Liver (tissue), 9 donors: ENCODE results near the gene IP6K2. TPM values are rescaled to one million over a fixed set of nuclear protein-coding genes. Genes with fewer than 3 reads are reported as not detected.
A peak's percentile ranks its signal among the peaks of the same experiment; 100 is the strongest.

ENCODE experiments used
- DNase-seq: peaks from one replicate; pipeline ENCODE4 v3.0.0-alpha.2; 2017; ENCODE audit warnings: low spot score
- H3K27ac ChIP-seq, 2 donors: one replicate each; pipeline ENCODE4 v1.7.0; 2013; ENCODE audit warnings: inconsistent platforms in 2 of 2, low read length in 2 of 2, control low read depth in 1 of 2, low read depth in 1 of 2, mild to moderate bottlenecking in 1 of 2
- H3K27me3 ChIP-seq, 4 donors: one replicate each; pipeline versions ENCODE4 v1.6.1 to v1.7.0; 2013; ENCODE audit warnings: low read length in 3 of 4, inconsistent platforms in 1 of 4, mild to moderate bottlenecking in 1 of 4, moderate library complexity in 1 of 4; ENCODE audit not compliant: control insufficient read depth in 4 of 4, insufficient read depth in 4 of 4
- H3K36me3 ChIP-seq, 4 donors: one replicate each; pipeline versions ENCODE4 v1.6.1 to v1.7.0; 2013; ENCODE audit warnings: low read length in 3 of 4, mild to moderate bottlenecking in 3 of 4, low read depth in 1 of 4, moderate library complexity in 1 of 4; ENCODE audit not compliant: control insufficient read depth in 4 of 4, insufficient read depth in 3 of 4
- H3K4me1 ChIP-seq, 4 donors: one replicate each; pipeline versions ENCODE4 v1.6.1 to v1.7.0; 2013; ENCODE audit warnings: low read length in 3 of 4, mild to moderate bottlenecking in 3 of 4, moderate library complexity in 1 of 4; ENCODE audit not compliant: control insufficient read depth in 4 of 4, insufficient read depth in 4 of 4
- H3K4me3 ChIP-seq, 3 donors: one replicate each; pipeline versions ENCODE4 v1.6.1 to v1.7.0; 2013; ENCODE audit warnings: low read length in 3 of 3, control low read depth in 1 of 3, low read depth in 1 of 3, mild to moderate bottlenecking in 1 of 3
- H3K9ac ChIP-seq, 2 donors: one replicate each; pipeline ENCODE4 v1.7.0; 2013; ENCODE audit warnings: low read length in 2 of 2, mild to moderate bottlenecking in 2 of 2, moderate library complexity in 2 of 2, control low read depth in 1 of 2, low read depth in 1 of 2
- H3K9me3 ChIP-seq, 4 donors: one replicate each; pipeline versions ENCODE4 v1.6.1 to v1.7.0; 2013; ENCODE audit warnings: low read length in 3 of 4; ENCODE audit not compliant: control insufficient read depth in 4 of 4
- ATF3 ChIP-seq: IDR thresholded peaks from 2 replicates; pipeline ENCODE4 v1.6.1; 2016; ENCODE audit warnings: antibody characterized with exemption
- EGR1 ChIP-seq, 2 donors: IDR thresholded peaks; 2 replicates each; pipeline ENCODE4 v1.6.1; 2016 to 2018; ENCODE audit warnings: antibody characterized with exemption in 2 of 2, low read depth in 2 of 2
- FOXA1 ChIP-seq: IDR thresholded peaks from 2 replicates; pipeline ENCODE4 v1.6.1; 2016; ENCODE audit warnings: antibody characterized with exemption
- FOXA2 ChIP-seq: IDR thresholded peaks from 2 replicates; pipeline ENCODE4 v1.6.1; 2016; ENCODE audit warnings: antibody characterized with exemption
- GABPA ChIP-seq, 2 donors: IDR thresholded peaks in 1 of 2; conservative IDR thresholded peaks in 1 of 2; 2 replicates each; pipeline ENCODE4 v1.6.1; 2016; ENCODE audit warnings: antibody characterized with exemption in 2 of 2, mild to moderate bottlenecking in 1 of 2, moderate library complexity in 1 of 2
- HNF4A ChIP-seq, 2 donors: conservative IDR thresholded peaks; 2 replicates each; pipeline ENCODE4 v1.6.1; 2016; ENCODE audit warnings: antibody characterized with exemption in 2 of 2, mild to moderate bottlenecking in 2 of 2
- JUND ChIP-seq, 2 donors: IDR thresholded peaks; 2 replicates each; pipeline ENCODE4 v1.6.1; 2016; ENCODE audit warnings: antibody characterized with exemption in 2 of 2
- NR2F2 ChIP-seq: IDR thresholded peaks from 2 replicates; pipeline ENCODE4 v1.6.1; 2016; ENCODE audit warnings: antibody characterized with exemption
- RAD21 ChIP-seq, 2 donors: IDR thresholded peaks; 2 replicates each; pipeline ENCODE4 v1.6.1; 2016; ENCODE audit warnings: antibody characterized with exemption in 2 of 2, mild to moderate bottlenecking in 2 of 2
- RXRA ChIP-seq, 2 donors: IDR thresholded peaks; 2 replicates each; pipeline ENCODE4 v1.6.1; 2017 to 2018; ENCODE audit warnings: antibody characterized with exemption in 2 of 2, mild to moderate bottlenecking in 1 of 2
- SP1 ChIP-seq: IDR thresholded peaks from 2 replicates; pipeline ENCODE4 v1.6.1; 2018; ENCODE audit warnings: antibody characterized with exemption, mild to moderate bottlenecking
- TAF1 ChIP-seq: conservative IDR thresholded peaks from 2 replicates; pipeline ENCODE4 v1.6.1; 2016; ENCODE audit warnings: antibody characterized with exemption, mild to moderate bottlenecking
- YY1 ChIP-seq: IDR thresholded peaks from 2 replicates; pipeline ENCODE4 v1.6.1; 2016; ENCODE audit warnings: antibody characterized with exemption, mild to moderate bottlenecking
- WGBS: extraction: QIAGEN DNeasy Blood & Tissue Kit; methylation state at CpG from one replicate; pipeline ENCODE4 v1.1.7; 2013; 5-methylcytosine and 5-hydroxymethylcytosine counted together
- polyA plus RNA-seq, 2 donors: library from polyadenylated mRNA; stranded (reverse) in 1 of 2; unstranded in 1 of 2; fragments of 200-250 nt in 1 of 2; fragments of >200 nt in 1 of 2; fragmentation: Nextera tagmentation in 1 of 2; extraction: Ambion mirVana in 1 of 2; gene quantifications; one replicate each; pipeline versions ENCODE4 v1.2.1 to v1.2.3, GENCODE V29; 2013 to 2015
- total RNA-seq, 2 donors: library from RNA; depleted of rRNA; stranded (reverse); fragments of >200 nt; gene quantifications; one replicate each; pipeline ENCODE4 v1.2.3, GENCODE V29; 2014
- donor health status: healthy.
- donor health status: healthy.
- donor health status: healthy.
- donor health status: healthy.
- donor health status: healthy.

IP6K2 gene
- total and polyA plus RNA-seq, 4 donors = 21.8 to 37.6 (median 24.3) TPM

GRCh38 chr3:48684480-48685143, 32.4 kb downstream of the IP6K2 start:
- 61% methylated on average over 7 of the region's 7 CpGs for WGBS
- H3K4me1 ChIP-seq = peaks cover 3 to 29% (median 24%) of the 10 kb centered on the region in 4 donors
- peak overlapping the region; percentile 26 to 37 for H3K27ac ChIP-seq
- no peak overlapping the region for H3K9ac ChIP-seq
- H3K27me3 ChIP-seq = no peaks in the 10 kb centered on the region
- H3K9me3 ChIP-seq = no peaks in the 10 kb centered on the region
- H3K4me3 ChIP-seq = peak overlapping the region; percentile 20 to 78 (median 31)
- TF ChIP-seq ATF3 = no peak
- TF ChIP-seq JUND (IDR thresholded peaks at IDR 0.05) = no peak
- peak; percentile 77 for TF ChIP-seq NR2F2
- DNase-seq = no peak
- H3K36me3 ChIP-seq = peaks cover 10 to 47% (median 19%) of the 10 kb centered on the region in 4 donors

- DNase-seq = no peak
Measured at GRCh38 chr3:48684054-48684349, 33.0 kb downstream of the IP6K2 start.

GRCh38 chr3:48682786-48683185, 34.2 kb downstream of the IP6K2 start:
- Histone ChIP-seq H3K27ac (no peak overlapping the region), H3K4me1 (peaks cover 3 to 29% (median 24%) of the 10 kb centered on the region in 4 donors), H3K9ac (no peak overlapping the region), H3K36me3 (peaks cover 12 to 46% (median 16%) of the 10 kb centered on the region in 4 donors), H3K4me3 (no peak overlapping the region), H3K27me3 (no peaks in the 10 kb centered on the region), H3K9me3 (no peaks in the 10 kb centered on the region)
- no peak for DNase-seq
- WGBS = 72% methylated on average over 9 of the region's 9 CpGs
- TF ChIP-seq YY1 (no peak), JUND (IDR thresholded peaks at IDR 0.05) (no peak), RXRA (IDR thresholded peaks at IDR 0.05) (peak in 1 of 2 donors; percentile 72), NR2F2 (no peak), GABPA (IDR thresholded peaks at IDR 0.05 in 1 of 2, conservative IDR thresholded peaks at IDR 0.05 in 1 of 2) (no peak), EGR1 (IDR thresholded peaks at IDR 0.05; ENCODE audit: low read depth in 2 of 2) (no peak)

More at GRCh38 chr3:48684054-48684349, 33.0 kb downstream of the IP6K2 start:
- peak overlapping the region in 1 of 3 donors; percentile 78 for H3K4me3 ChIP-seq
- no peak overlapping the region for H3K9ac ChIP-seq
- H3K27me3 ChIP-seq = no peaks in the 10 kb centered on the region
- TF ChIP-seq HNF4A (conservative IDR thresholded peaks at IDR 0.05) = no peak
- no peak for TF ChIP-seq FOXA2
- TF ChIP-seq RAD21 (IDR thresholded peaks at IDR 0.05) = no peak
- no peak for TF ChIP-seq TAF1
- peaks cover 11 to 47% (median 16%) of the 10 kb centered on the region in 4 donors for H3K36me3 ChIP-seq
- peak overlapping the region; percentile 17 to 26 for H3K27ac ChIP-seq
- WGBS = 71% methylated on average over 8 of the region's 8 CpGs
- H3K4me1 ChIP-seq = peaks cover 3 to 29% (median 24%) of the 10 kb centered on the region in 4 donors
- no peaks in the 10 kb centered on the region for H3K9me3 ChIP-seq

- H3K4me3 ChIP-seq = no peak overlapping the region
- peaks cover 3 to 29% (median 24%) of the 10 kb centered on the region in 4 donors for H3K4me1 ChIP-seq
- H3K27ac ChIP-seq = no peak overlapping the region
- no peak overlapping the region for H3K9ac ChIP-seq
- no peaks in the 10 kb centered on the region for H3K27me3 ChIP-seq
- peaks cover 12 to 44% (median 17%) of the 10 kb centered on the region in 4 donors for H3K36me3 ChIP-seq
- WGBS = 97% methylated on average over 17 of the region's 17 CpGs
- H3K9me3 ChIP-seq = no peaks in the 10 kb centered on the region
- DNase-seq = no peak
- no peak for TF ChIP-seq RAD21 (IDR thresholded peaks at IDR 0.05)
- no peak for TF ChIP-seq SP1
- no peak for TF ChIP-seq FOXA1
Measured at GRCh38 chr3:48681974-48682610, 34.9 kb downstream of the IP6K2 start.
